GM19239 (cell line): ENCODE data around the gene ZP1.
A peak's percentile ranks its signal among the peaks of the same experiment; 100 is the strongest.

Experiments
- DNase-seq: peaks from one replicate; pipeline ENCODE4 v3.0.0; 2011; ENCODE audit warnings: low spot score; ENCODE audit not compliant: insufficient read length
- FAIRE-seq: peaks from 2 replicates; lab custom pipeline; 2011; peaks lifted over from hg19 to GRCh38; lab: Jason Lieb, UNC

ZP1 gene

GRCh38 chr11:60873533-60873932 is 6.2 kb downstream of the ZP1 start:
- FAIRE-seq = no peak
- no peak for DNase-seq

- FAIRE-seq (no peak), DNase-seq (no peak)
Measured at GRCh38 chr11:60874421-60875365, 7.4 kb downstream of the ZP1 start.

GRCh38 chr11:60875366-60876167 is 8.2 kb downstream of the ZP1 start:
- DNase-seq (no peak), FAIRE-seq (no peak)

- DNase-seq (no peak), FAIRE-seq (no peak)
Measured at GRCh38 chr11:60876168-60876485, 8.8 kb downstream of the ZP1 start.

GRCh38 chr11:60878245-60879101 is 11.1 kb downstream of the ZP1 start:
- no peak for FAIRE-seq

GRCh38 chr11:60879104-60879503 is 11.8 kb downstream of the ZP1 start:
- DNase-seq (no peak), FAIRE-seq (no peak)

More at GRCh38 chr11:60878245-60879101, 11.1 kb downstream of the ZP1 start:
- no peak for DNase-seq

- FAIRE-seq (no peak), DNase-seq (no peak)
Measured at GRCh38 chr11:60879971-60880588, 12.7 kb downstream of the ZP1 start.

- FAIRE-seq = no peak
- DNase-seq = no peak
Measured at GRCh38 chr11:60880643-60881282, 13.4 kb downstream of the ZP1 start.

GRCh38 chr11:60887556-60887955 is 20.2 kb downstream of the ZP1 start:
- FAIRE-seq (no peak), DNase-seq (no peak)

GRCh38 chr11:60889869-60890311 is 22.5 kb downstream of the ZP1 start:
- no peak for DNase-seq
- FAIRE-seq = no peak

GRCh38 chr11:60890696-60891095 is 23.4 kb downstream of the ZP1 start:
- no peak for FAIRE-seq
- no peak for DNase-seq

- DNase-seq (no peak), FAIRE-seq (no peak)
Measured at GRCh38 chr11:60891103-60891741, 23.9 kb downstream of the ZP1 start.

- FAIRE-seq = no peak
- no peak for DNase-seq
Measured at GRCh38 chr11:60895687-60896086, 28.3 kb downstream of the ZP1 start.

GRCh38 chr11:60897496-60897895 is 30.2 kb downstream of the ZP1 start:
- DNase-seq (no peak), FAIRE-seq (no peak)

- DNase-seq (no peak), FAIRE-seq (peak; percentile 78)
Measured at GRCh38 chr11:60899046-60899936, 31.9 kb downstream of the ZP1 start.

GRCh38 chr11:60899977-60900376 is 32.6 kb downstream of the ZP1 start:
- DNase-seq (no peak), FAIRE-seq (no peak)

GRCh38 chr11:60900673-60901404 is 33.5 kb downstream of the ZP1 start:
- no peak for FAIRE-seq
- no peak for DNase-seq
